HG03575 (cell line): ENCODE data around the gene TRPM4.
"Not testable (repeated sequence)": the region's sequence is repeated elsewhere in the genome, so short reads cannot be mapped to it uniquely, and the experiment has no call there.

Source experiments
- ATAC-seq: cut with Tn5 transposase; IDR thresholded peaks from one replicate; pipeline ENCODE4 v1.9.1; 2021; ENCODE audit not compliant: unreplicated experiment, insufficient number of reproducible peaks, low FRiP score; ENCODE audit errors: extremely low read depth

TRPM4 gene

DNA sequence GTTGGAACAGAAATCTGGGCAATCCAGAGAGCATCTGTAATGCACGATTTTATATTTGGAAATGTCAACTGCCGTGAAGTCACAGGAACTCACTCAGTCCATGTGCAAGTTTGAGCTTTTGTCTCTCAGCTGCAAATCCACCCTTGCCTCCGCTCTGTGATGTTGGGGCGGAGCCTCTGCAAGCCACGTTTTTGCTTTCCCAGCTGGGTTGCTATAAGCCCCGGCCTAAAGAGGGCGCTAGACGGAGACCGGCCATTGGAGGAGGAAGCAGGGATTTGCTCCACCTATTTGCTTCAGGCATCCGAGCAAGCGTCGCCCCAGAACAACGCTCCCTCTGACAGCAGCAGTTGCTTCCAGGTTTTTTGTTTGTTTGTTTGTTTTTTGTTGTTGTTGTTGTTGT, 56.2 kb downstream of the TRPM4 start:
- no peak for ATAC-seq

- no peak for ATAC-seq
Measured at GRCh38 chr19:49214701-49215100, 57.1 kb downstream of the TRPM4 start.

DNA sequence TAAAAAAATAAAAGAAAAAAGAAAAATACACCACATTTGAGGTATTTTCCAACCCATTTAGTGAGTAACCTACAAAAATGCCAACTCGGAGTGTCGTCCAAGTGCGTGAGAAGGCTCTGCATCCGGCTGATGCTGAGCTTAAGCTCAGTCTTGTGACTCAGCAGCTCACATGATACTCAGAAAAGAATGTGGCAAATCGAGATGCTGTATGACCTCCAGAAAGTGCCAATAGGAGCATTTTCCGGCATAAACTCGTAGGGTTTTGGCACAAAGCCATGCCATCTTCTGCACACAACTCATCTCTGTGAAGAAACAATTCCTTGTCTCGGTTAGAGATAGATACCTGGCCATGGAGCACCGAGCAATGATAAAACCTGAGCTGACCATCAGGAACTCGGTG, 58.5 kb downstream of the TRPM4 start:
- ATAC-seq, result no peak

DNA sequence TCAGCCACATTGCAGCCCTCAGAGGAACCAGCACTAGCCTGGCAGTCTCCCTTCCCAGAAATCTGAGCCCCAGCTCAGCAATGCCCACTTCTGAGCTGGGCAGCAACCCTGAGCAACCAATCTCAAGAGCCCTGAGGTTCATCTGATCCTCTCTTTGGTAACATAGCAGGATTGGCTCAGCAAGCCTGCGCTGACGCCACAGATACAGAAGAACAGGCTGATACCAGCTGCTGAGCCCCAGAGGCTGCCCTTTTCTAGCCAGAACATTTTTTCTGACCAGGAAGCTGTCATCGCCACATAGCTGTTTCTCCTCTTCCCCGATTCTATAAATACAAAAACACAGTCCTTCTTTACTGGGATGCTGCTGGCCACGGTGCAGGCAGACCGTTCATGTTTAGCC, 59.8 kb downstream of the TRPM4 start:
- no peak for ATAC-seq

GRCh38 chr19:49222011-49222410, 64.4 kb downstream of the TRPM4 start:
- no peak for ATAC-seq

DNA sequence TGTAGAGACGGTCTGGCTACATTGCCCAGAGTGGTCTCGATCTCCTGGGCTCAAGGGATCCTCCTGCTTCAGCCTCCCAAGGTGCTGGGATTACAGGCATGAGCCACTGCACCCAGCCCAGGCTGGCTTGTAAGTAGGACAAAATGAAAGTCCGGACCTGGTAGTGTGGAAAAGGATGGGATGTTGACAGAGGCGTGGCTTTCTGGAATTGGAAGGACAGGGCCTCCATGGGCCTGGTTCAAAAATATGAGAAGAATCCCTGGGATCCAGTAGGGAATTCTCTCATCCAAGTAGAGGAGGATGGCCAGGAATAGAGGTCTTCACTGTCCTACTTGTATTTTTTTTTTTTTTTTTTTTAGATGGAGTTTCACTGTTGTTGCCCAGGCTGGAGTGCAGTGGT, 64.9 kb downstream of the TRPM4 start:
- no peak for ATAC-seq

DNA sequence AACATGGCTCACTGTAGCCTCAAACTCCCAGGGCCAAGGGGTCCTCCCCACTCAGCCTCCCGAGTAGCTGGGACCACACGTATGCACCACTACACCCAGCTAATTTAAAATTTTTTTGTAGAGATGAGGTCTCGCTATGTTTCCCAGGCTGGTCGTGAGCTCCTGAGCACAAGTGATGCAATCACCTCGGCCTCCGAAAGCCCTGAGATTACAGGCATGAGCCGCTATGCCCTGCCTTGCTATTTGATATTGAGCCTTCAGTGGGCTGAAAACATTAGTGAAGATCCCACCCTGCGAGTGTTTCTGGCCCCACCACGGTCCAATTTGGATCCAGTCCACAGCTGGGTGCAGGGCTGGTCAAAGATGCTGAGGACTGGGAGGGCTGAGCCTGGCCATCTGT, 65.9 kb downstream of the TRPM4 start:
- ATAC-seq, result no peak

GRCh38 chr19:49224441-49224840, 66.8 kb downstream of the TRPM4 start:
- not testable (repeated sequence) for ATAC-seq

GRCh38 chr19:49224879-49225278, 67.3 kb downstream of the TRPM4 start:
- ATAC-seq, result no peak

DNA sequence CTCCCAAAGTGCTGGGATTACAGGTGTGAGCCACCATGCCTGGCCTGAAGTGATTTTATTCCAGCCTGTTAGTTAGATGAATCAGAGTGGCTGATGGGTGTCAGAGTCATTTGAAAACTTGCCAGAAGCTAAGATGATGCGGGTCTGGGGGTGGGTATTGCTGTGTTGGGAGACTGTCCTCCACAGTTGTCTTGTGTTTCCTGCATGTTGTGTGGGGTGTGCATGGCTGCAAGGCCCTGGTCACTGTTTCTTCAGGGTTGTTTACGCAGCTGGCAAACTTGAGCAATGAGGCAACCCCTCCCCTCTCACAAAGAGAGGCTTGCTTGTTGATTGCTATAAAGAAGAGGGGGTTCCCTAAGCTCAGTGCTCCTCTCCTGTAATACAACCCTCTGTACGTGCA, 71.8 kb downstream of the TRPM4 start:
- no peak for ATAC-seq

GRCh38 chr19:49231389-49231788, 73.8 kb downstream of the TRPM4 start:
- no peak for ATAC-seq

DNA sequence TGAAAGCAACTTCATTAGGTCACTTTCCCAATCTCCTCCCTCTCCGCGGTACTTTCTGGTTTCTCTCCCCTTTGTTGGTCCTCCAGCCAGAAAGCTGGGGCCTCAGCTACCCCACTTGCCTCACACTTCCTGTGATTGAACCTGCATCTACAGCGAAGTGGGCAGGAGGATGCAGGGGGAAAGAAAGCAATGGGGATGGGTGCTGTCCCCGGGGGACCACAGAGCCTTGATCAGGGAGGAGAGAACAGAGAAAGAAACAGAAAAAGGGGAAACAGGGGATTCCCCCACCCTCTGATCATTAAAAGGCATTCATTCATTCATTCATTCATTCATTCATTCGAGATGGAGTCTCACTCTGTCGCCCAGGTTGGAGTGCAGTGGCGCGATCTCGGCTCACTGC, 74.2 kb downstream of the TRPM4 start:
- ATAC-seq, result no peak

DNA sequence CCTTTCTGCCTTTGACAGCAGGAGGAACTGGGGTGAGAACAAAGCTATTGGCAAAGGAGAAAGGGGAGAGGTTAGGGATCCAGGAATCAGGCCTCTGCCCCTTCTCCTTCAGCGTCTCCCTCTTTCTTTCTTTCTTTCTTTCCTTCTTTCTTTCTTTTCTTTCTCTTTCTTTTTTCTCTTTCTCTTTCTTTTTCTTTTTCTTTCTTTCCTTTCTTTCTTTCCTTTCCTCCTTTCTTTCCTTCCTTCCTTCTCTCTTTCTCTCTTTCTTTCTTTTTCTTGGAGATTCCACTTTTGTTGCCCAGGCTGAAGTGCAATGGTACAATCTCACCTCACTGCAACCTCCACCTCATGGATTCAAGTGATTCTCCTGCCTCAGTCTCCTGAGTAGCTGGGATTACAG, 75.6 kb downstream of the TRPM4 start:
- no peak for ATAC-seq

DNA sequence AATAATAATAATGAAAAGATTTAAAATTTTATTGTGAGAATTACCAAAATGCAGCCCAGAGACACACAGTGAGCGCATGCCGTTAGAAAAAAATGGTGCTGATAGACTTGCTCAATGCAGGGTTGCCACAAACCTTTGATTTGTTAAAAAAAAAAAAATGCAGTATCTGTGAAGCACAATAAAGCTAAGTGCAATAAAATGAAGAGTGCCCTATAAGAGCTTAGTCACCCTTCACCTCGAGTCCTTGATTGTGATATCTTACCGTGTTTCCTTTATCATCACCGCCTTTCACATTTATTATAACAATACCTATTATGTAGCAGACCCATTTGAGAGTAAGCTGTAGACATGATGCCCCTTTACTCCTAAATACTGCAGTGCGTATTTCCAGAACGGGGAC, 84.2 kb downstream of the TRPM4 start:
- ATAC-seq, result no peak

- ATAC-seq, result no peak
Measured at GRCh38 chr19:49243129-49243528, 85.5 kb downstream of the TRPM4 start.

DNA sequence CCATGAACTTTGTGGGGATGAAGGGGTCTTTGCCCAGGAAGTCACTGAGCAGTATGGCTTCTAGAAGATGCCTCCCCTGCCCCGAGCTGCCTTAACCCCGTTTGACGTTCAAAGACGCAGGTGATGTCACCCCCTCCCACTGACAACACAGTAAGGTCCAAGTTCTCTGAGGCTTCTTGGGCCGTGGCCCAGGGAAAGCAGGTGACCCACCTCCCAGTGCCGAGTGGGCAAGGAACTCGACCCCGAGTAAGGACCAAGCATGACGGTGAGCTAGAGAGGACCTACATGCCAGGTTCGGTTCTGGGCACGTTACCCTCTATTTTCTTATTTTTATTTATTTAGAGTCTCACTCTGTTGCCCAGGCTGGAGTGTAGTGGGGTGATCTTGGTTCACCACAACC, 86.1 kb downstream of the TRPM4 start:
- no peak for ATAC-seq

- no peak for ATAC-seq
Measured at GRCh38 chr19:49244256-49244655, 86.7 kb downstream of the TRPM4 start.

DNA sequence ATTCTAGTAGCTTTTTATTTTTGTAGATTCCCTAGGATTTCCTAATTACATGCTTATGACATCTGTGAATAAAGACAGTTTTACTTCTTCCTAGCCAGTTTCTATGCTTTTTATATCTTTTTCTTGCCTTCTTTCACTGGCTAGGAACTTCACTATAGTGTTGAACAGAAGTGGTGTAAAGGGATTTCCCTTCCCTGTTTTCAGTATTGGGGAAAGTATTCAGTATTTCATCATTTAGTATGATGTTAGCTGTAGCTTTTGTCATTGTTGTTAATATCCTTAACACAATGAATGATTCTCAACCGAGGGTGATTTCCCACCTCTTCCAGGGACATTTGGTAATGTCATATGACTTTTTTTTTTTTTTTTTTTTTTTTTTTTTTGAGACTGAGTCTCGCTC, 90.1 kb downstream of the TRPM4 start:
- no peak for ATAC-seq

- ATAC-seq, result no peak
Measured at GRCh38 chr19:49249933-49250332, 92.3 kb downstream of the TRPM4 start.

DNA sequence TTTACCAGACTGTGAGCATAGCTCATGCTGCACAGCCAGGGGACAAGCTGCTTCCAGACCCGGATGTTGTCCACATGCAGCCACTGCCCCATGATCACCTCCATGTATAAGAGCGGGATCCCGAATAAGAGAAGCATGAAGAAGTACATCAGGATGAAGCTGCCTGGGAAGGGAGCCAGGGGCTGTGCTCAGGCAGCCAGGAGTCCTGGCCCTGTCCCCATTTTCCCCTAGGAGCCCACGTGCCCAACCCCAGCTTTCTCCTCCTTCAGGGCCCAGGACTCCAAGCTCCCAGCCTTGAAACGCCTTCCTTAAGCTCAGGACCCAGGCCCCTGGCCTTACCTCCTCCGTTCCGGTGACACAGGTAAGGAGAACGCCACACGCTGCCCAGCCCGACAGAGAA, 98.1 kb downstream of the TRPM4 start:
- no peak for ATAC-seq

DNA sequence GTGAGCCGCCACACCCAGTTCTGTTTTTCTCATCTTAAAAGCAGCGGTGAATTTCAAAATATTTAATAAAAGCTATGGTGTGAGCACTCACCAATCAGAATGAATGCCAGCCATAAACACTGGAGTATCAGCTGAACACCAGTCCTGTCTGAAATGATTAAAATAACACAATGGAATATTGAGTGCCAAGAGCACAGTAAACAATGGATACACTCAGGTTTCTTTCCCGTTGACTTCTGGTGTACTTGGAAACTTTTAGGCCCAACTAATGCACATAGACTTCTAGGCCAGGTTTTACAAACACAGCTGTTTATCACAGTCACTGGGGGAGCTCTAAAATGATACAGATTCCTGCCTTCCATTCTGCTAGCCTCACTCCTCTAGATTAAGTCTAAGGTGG, 99.1 kb downstream of the TRPM4 start:
- ATAC-seq, result no peak
